HEK293 (cell line): ENCODE measurements around the gene PDK3.

Experiments
- CTCF ChIA-PET: fragments of 350-600 bp; formaldehyde crosslinking; extraction: SDS; loops from one replicate; lab custom pipeline; 2021; ENCODE audit warnings: antibody characterized with exemption; lab: Yijun Ruan, JAX
- POLR2A ChIA-PET: fragments of 300-600 bp; formaldehyde crosslinking; extraction: SDS; loops from one replicate; lab custom pipeline; 2020; ENCODE audit warnings: antibody characterized with exemption, inconsistent platforms; lab: Yijun Ruan, JAX
- H3K27ac ChIP-seq: fragments of 200-500 bp; sonication (Bioruptor generic); 2 replicates; pipeline ENCODE4 v1.5.1; 2014; ENCODE audit warnings: low read depth, low read length, control low read depth, inconsistent platforms; ENCODE audit errors: extremely low read depth
- H3K36me3 ChIP-seq, 2 experiments: fragments of 200-500 bp in 1 of 2; sonication (Bioruptor generic) in 1 of 2; 1 replicate in 1 of 2; 2 replicates in 1 of 2; pipeline ENCODE4 v1.5.1; 2014 to 2017; ENCODE audit warnings: inconsistent platforms in 2 of 2, low read length in 2 of 2; ENCODE audit not compliant: control insufficient read depth in 2 of 2, insufficient read depth in 1 of 2
- H3K4me1 ChIP-seq: fragments of 200-500 bp; sonication (Bioruptor generic); 2 replicates; pipeline ENCODE4 v1.5.1; 2014; ENCODE audit warnings: mild to moderate bottlenecking, low read length, inconsistent platforms; ENCODE audit not compliant: control insufficient read depth, insufficient read depth
- H3K4me3 ChIP-seq: 2 replicates; pipeline ENCODE4 v1.5.1; 2011; ENCODE audit warnings: low read depth, mild to moderate bottlenecking, control low read depth, low read length, moderate library complexity
- H3K9me3 ChIP-seq: fragments of 200-500 bp; sonication (Bioruptor generic); 2 replicates; pipeline ENCODE4 v1.5.1; 2014; ENCODE audit warnings: low read depth, low read length, inconsistent platforms; ENCODE audit not compliant: control insufficient read depth, insufficient read depth
- GLIS1 ChIP-seq: fragments of 450-650 bp; formaldehyde crosslinking; IDR thresholded peaks from 2 replicates; pipeline ENCODE4 v1.5.1; 2016; ENCODE audit warnings: missing biosample characterization, missing genetic modification characterization
- PATZ1 ChIP-seq: fragments of 450-650 bp; formaldehyde crosslinking; IDR thresholded peaks from 2 replicates; pipeline ENCODE4 v1.5.1; 2016; ENCODE audit warnings: missing biosample characterization, missing genetic modification characterization
- SP2 ChIP-seq: fragments of 450-650 bp; formaldehyde crosslinking; IDR thresholded peaks from 2 replicates; pipeline ENCODE4 v1.5.1; 2016; ENCODE audit warnings: missing biosample characterization, missing genetic modification characterization
- ZBTB17 ChIP-seq: fragments of 450-650 bp; formaldehyde crosslinking; IDR thresholded peaks from 2 replicates; pipeline ENCODE4 v1.5.1; 2016; ENCODE audit warnings: missing biosample characterization, missing genetic modification characterization
- ZBTB21 ChIP-seq: fragments of 450-650 bp; formaldehyde crosslinking; IDR thresholded peaks from 2 replicates; pipeline ENCODE4 v1.5.1; 2017; ENCODE audit warnings: missing biosample characterization, missing genetic modification characterization
- ZBTB7A ChIP-seq: fragments of 450-650 bp; formaldehyde crosslinking; IDR thresholded peaks from 2 replicates; pipeline ENCODE4 v1.5.1; 2016; ENCODE audit warnings: low read depth, missing biosample characterization, missing genetic modification characterization
- ZBTB8A ChIP-seq: fragments of 450-650 bp; formaldehyde crosslinking; IDR thresholded peaks from 2 replicates; pipeline ENCODE4 v1.5.1; 2016; ENCODE audit warnings: missing biosample characterization, missing genetic modification characterization
- ZIC2 ChIP-seq: fragments of 450-650 bp; formaldehyde crosslinking; IDR thresholded peaks from 2 replicates; pipeline ENCODE4 v1.5.1; 2016; ENCODE audit warnings: missing biosample characterization, missing genetic modification characterization
- ZNF148 ChIP-seq: fragments of 450-650 bp; formaldehyde crosslinking; IDR thresholded peaks from 2 replicates; pipeline ENCODE4 v1.5.0; 2017; ENCODE audit warnings: missing biosample characterization, missing genetic modification characterization, borderline replicate concordance
- ZNF184 ChIP-seq: fragments of 450-650 bp; IDR thresholded peaks from 2 replicates; pipeline ENCODE4 v1.5.1; 2018; ENCODE audit warnings: missing biosample characterization, mild to moderate bottlenecking, missing genetic modification characterization
- ZNF561 ChIP-seq: fragments of 450-650 bp; IDR thresholded peaks from 2 replicates; pipeline ENCODE4 v1.5.1; 2018; ENCODE audit warnings: missing biosample characterization, missing genetic modification characterization, borderline replicate concordance
- ZNF580 ChIP-seq: fragments of 450-650 bp; formaldehyde crosslinking; IDR thresholded peaks from 2 replicates; pipeline ENCODE4 v1.5.1; 2016; ENCODE audit warnings: missing biosample characterization, missing genetic modification characterization
- ZNF621 ChIP-seq: fragments of 450-650 bp; formaldehyde crosslinking; IDR thresholded peaks from 2 replicates; pipeline ENCODE4 v1.5.1; 2017; ENCODE audit warnings: missing biosample characterization, missing genetic modification characterization
- ZNF629 ChIP-seq: fragments of 450-650 bp; formaldehyde crosslinking; IDR thresholded peaks from 2 replicates; pipeline ENCODE4 v1.5.1; 2017; ENCODE audit warnings: missing biosample characterization, missing genetic modification characterization
- ZNF645 ChIP-seq: fragments of 450-650 bp; formaldehyde crosslinking; IDR thresholded peaks from 2 replicates; pipeline ENCODE4; 2016; ENCODE audit warnings: missing biosample characterization, missing genetic modification characterization
- ZNF658 ChIP-seq: fragments of 450-650 bp; formaldehyde crosslinking; IDR thresholded peaks from 2 replicates; pipeline ENCODE4; 2016; ENCODE audit warnings: missing biosample characterization, missing genetic modification characterization
- ZNF660 ChIP-seq: fragments of 450-650 bp; IDR thresholded peaks from 2 replicates; pipeline ENCODE4 v1.5.1; 2018; ENCODE audit warnings: missing biosample characterization, mild to moderate bottlenecking, missing genetic modification characterization
- ZNF791 ChIP-seq: fragments of 450-650 bp; formaldehyde crosslinking; IDR thresholded peaks from 2 replicates; pipeline ENCODE4 v1.5.1; 2016; ENCODE audit warnings: missing biosample characterization, missing genetic modification characterization
- ZNF792 ChIP-seq: fragments of 450-650 bp; formaldehyde crosslinking; IDR thresholded peaks from 2 replicates; pipeline ENCODE4 v1.5.1; 2016; ENCODE audit warnings: missing biosample characterization, missing genetic modification characterization
- ZSCAN23 ChIP-seq: fragments of 450-650 bp; formaldehyde crosslinking; IDR thresholded peaks from 2 replicates; pipeline ENCODE4 v1.5.1; 2016; ENCODE audit warnings: missing biosample characterization, missing genetic modification characterization
- ZSCAN30 ChIP-seq: fragments of 450-650 bp; IDR thresholded peaks from 2 replicates; pipeline ENCODE4 v1.5.1; 2018; ENCODE audit warnings: missing biosample characterization, mild to moderate bottlenecking, missing genetic modification characterization, moderate library complexity
- ZXDB ChIP-seq: fragments of 450-650 bp; formaldehyde crosslinking; IDR thresholded peaks from 2 replicates; pipeline ENCODE4 v1.5.1; 2016; ENCODE audit warnings: missing biosample characterization, missing genetic modification characterization
- TF ChIP-seq, protein P1 (sequence below): fragments of 450-650 bp; formaldehyde crosslinking; optimal IDR thresholded peaks from 2 replicates; pipeline ENCODE3; 2016; ENCODE audit warnings: missing biosample characterization, mild to moderate bottlenecking, missing genetic modification characterization
- TF ChIP-seq, protein P2 (sequence below): fragments of 450-650 bp; formaldehyde crosslinking; conservative IDR thresholded peaks from 2 replicates; pipeline ENCODE4 v1.5.1; 2016; ENCODE audit warnings: low read depth, missing biosample characterization, missing genetic modification characterization
- TF ChIP-seq, protein P3 (sequence below): fragments of 450-650 bp; formaldehyde crosslinking; IDR thresholded peaks from 2 replicates; pipeline ENCODE4 v1.5.1; 2017; ENCODE audit warnings: missing biosample characterization, missing genetic modification characterization

PDK3 gene

DNA sequence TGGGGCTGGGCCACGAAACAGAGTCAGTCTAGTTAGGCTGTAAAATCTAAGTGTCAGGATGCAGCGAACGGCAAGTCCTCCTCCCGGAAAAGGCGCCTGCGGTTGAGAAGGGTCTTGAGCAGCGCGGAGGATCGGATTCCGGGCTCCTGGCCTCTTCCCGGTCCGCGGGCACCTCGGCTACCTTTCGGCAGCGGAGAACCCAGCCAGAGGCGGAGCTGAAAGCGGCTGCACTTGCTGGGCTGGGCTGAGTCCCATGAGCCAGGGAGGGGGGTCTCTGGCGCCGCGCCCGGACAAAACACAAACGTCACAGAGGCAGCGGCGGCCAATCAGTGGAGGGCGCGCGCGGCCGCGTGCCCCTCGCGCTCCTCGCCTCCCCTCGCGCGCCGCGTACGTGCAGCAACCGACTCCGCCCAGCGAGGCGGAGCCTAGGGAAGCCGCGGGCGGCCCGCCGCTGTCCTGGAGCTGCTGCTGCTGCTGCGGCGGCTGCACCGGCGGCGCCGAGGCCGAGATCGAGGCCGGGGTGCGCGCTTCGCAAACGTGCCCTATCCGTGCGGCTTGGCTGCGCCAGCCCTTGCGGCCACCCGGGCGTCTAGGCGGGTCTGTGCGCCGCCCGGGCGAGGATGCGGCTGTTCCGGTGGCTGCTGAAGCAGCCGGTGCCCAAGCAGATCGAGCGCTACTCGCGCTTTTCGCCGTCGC lies at the start of gene PDK3:
Gene PDK3 (plus strand): TSS at position 451 of the 696 bp plus-strand sequence. CDS start 170 bp downstream, at position 621.
- Histone ChIP-seq H3K4me1 (peaks cover 11% of the 10 kb centered on the region; the same call in 1 of the 2 replicates), H3K36me3 (no peaks in the 10 kb centered on the region), H3K4me3 (peak within 1 kb of the TSS; percentile 68), H3K27ac (peak within 1 kb of the TSS; percentile 83), H3K9me3 (no peaks in the 10 kb centered on the region)
- ChIA-PET POLR2A (interaction anchor here (0.6 to 0.8 kb wide), 2 partner anchors 31 to 569 kb away, joined by 3 to 8 read pairs; no protein-coding TSS in a partner anchor), CTCF (interaction anchor here (1.2 kb wide), 1 partner anchor 31 kb away, joined by 3 read pairs; no protein-coding TSS in a partner anchor)
- TF ChIP-seq ZNF148 (tag by site-specific recombination): no peak
- TF ChIP-seq GLIS1 (tag by site-specific recombination): peak; percentile 60
- no peak for TF ChIP-seq ZNF645 (tag by site-specific recombination)
- TF ChIP-seq ZNF580 (tag by site-specific recombination): peak; percentile 43; the same call in 1 of the 2 replicates
- peak; percentile 87 for TF ChIP-seq ZNF660 (tag by site-specific recombination)
- TF ChIP-seq, protein P1, sequence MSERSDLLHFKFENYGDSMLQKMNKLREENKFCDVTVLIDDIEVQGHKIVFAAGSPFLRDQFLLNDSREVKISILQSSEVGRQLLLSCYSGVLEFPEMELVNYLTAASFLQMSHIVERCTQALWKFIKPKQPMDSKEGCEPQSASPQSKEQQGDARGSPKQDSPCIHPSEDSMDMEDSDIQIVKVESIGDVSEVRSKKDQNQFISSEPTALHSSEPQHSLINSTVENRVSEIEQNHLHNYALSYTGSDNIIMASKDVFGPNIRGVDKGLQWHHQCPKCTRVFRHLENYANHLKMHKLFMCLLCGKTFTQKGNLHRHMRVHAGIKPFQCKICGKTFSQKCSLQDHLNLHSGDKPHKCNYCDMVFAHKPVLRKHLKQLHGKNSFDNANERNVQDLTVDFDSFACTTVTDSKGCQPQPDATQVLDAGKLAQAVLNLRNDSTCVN: peak; percentile 82
- peak; percentile 27; the same call in 1 of the 2 replicates for TF ChIP-seq ZBTB21
- peak; percentile 72 for TF ChIP-seq SP2 (tag by site-specific recombination)
- 0 out of 2 replicates have a peak, but pooled peaks have one; percentile 26 for TF ChIP-seq ZNF184 (tag by site-specific recombination)
- TF ChIP-seq, protein P2, sequence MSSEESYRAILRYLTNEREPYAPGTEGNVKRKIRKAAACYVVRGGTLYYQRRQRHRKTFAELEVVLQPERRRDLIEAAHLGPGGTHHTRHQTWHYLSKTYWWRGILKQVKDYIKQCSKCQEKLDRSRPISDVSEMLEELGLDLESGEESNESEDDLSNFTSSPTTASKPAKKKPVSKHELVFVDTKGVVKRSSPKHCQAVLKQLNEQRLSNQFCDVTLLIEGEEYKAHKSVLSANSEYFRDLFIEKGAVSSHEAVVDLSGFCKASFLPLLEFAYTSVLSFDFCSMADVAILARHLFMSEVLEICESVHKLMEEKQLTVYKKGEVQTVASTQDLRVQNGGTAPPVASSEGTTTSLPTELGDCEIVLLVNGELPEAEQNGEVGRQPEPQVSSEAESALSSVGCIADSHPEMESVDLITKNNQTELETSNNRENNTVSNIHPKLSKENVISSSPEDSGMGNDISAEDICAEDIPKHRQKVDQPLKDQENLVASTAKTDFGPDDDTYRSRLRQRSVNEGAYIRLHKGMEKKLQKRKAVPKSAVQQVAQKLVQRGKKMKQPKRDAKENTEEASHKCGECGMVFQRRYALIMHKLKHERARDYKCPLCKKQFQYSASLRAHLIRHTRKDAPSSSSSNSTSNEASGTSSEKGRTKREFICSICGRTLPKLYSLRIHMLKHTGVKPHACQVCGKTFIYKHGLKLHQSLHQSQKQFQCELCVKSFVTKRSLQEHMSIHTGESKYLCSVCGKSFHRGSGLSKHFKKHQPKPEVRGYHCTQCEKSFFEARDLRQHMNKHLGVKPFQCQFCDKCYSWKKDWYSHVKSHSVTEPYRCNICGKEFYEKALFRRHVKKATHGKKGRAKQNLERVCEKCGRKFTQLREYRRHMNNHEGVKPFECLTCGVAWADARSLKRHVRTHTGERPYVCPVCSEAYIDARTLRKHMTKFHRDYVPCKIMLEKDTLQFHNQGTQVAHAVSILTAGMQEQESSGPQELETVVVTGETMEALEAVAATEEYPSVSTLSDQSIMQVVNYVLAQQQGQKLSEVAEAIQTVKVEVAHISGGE (tag by site-specific recombination): peak; percentile 74
- 0 out of 2 replicates have a peak, but pooled peaks have one; percentile 23 for TF ChIP-seq ZBTB7A (tag by site-specific recombination)
- TF ChIP-seq ZSCAN30 (tag by site-specific recombination): peak; percentile 19
- 0 out of 2 replicates have a peak, but pooled peaks have one; percentile 29 for TF ChIP-seq ZBTB17
- TF ChIP-seq ZNF792 (tag by site-specific recombination): no peak
- no peak for TF ChIP-seq ZNF658 (tag by site-specific recombination)
- no peak for TF ChIP-seq ZNF791 (tag by site-specific recombination)
- peak; percentile 64; the same call in 1 of the 2 replicates for TF ChIP-seq ZNF561 (tag by site-specific recombination)
- peak; percentile 53 for TF ChIP-seq ZNF629 (tag by site-specific recombination)
- TF ChIP-seq ZNF621: no peak
- TF ChIP-seq ZXDB (tag by site-specific recombination): peak; percentile 50; the same call in 1 of the 2 replicates
- peak; percentile 56 for TF ChIP-seq ZBTB8A (tag by site-specific recombination)
- peak; percentile 67; the same call in 1 of the 2 replicates for TF ChIP-seq PATZ1 (tag by site-specific recombination)
- TF ChIP-seq, protein P3, sequence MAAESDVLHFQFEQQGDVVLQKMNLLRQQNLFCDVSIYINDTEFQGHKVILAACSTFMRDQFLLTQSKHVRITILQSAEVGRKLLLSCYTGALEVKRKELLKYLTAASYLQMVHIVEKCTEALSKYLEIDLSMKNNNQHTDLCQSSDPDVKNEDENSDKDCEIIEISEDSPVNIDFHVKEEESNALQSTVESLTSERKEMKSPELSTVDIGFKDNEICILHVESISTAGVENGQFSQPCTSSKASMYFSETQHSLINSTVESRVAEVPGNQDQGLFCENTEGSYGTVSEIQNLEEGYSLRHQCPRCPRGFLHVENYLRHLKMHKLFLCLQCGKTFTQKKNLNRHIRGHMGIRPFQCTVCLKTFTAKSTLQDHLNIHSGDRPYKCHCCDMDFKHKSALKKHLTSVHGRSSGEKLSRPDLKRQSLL (tag by site-specific recombination): peak; percentile 50; the same call in 1 of the 2 replicates
- TF ChIP-seq ZSCAN23 (tag by site-specific recombination): no peak
- TF ChIP-seq ZIC2 (tag by site-specific recombination): 0 out of 2 replicates have a peak, but pooled peaks have one; percentile 8
